Left lung (tissue), 10 donors: Measurements from ENCODE around the gene RNF10. TPM values are rescaled to one million over a fixed set of nuclear protein-coding genes. Genes with fewer than 3 reads are reported as not detected.
A peak's percentile ranks its signal among the peaks of the same experiment; 100 is the strongest.

Experiments
- ATAC-seq: fragments of 200-7000 bp; cut with Tn5 transposase; one replicate; pipeline ENCODE4 v1.9.1; 2020; ENCODE audit warnings: moderate library complexity
- DNase-seq, 4 donors: peaks; one replicate each; pipeline ENCODE4 v3.0.0-alpha.2; 2013 to 2020
- H3K27ac ChIP-seq, 2 donors: fragments of 200-600 bp; sonication (generic) in 1 of 2; one replicate each; pipeline versions ENCODE4 v1.5.0 to v1.8.0; 2020 to 2021
- H3K27me3 ChIP-seq, 2 donors: fragments of 200-600 bp; sonication (generic) in 1 of 2; one replicate each; pipeline versions ENCODE4 v1.5.0 to v1.8.0; 2020 to 2021
- H3K36me3 ChIP-seq, 2 donors: fragments of 200-600 bp; sonication (generic) in 1 of 2; one replicate each; pipeline versions ENCODE4 v1.5.0 to v1.8.0; 2020 to 2021
- H3K4me1 ChIP-seq, 2 donors: fragments of 200-600 bp; one replicate each; pipeline ENCODE4 v1.8.0; 2021
- H3K4me3 ChIP-seq, 2 donors: fragments of 200-600 bp; sonication (generic) in 1 of 2; one replicate each; pipeline versions ENCODE4 v1.5.0 to v1.8.0; 2020 to 2021; ENCODE audit warnings: mild to moderate bottlenecking in 1 of 2
- H3K9me3 ChIP-seq, 2 donors: fragments of 200-600 bp; sonication (generic) in 1 of 2; one replicate each; pipeline versions ENCODE4 v1.5.0 to v1.8.0; 2020 to 2021
- intact Hi-C, 2 donors: fragments of 100-400 bp; cut with DNase I; formaldehyde crosslinking; loops; one replicate each; pipeline versions ENCODE4 v1.11.2 to v1.14.2; 2022
- polyA plus RNA-seq, 6 donors: library from polyadenylated mRNA; unstranded; fragments of 120-200 nt; gene quantifications; one replicate each; pipeline ENCODE4 v1.2.1, GENCODE V29; 2013; ENCODE audit not compliant: insufficient read length in 6 of 6
- total RNA-seq, 2 donors: library from RNA; stranded (reverse); fragmentation: NEBNext Ultra II Directional; extraction: Animal tissue kit (Norgen Biotek cat#: 25700); gene quantifications; one replicate each; pipeline ENCODE4 v1.2.1, GENCODE V29; 2021
- TF ChIP-seq, protein P1 (sequence below), 2 donors: fragments of 200-600 bp; sonication (generic) in 1 of 2; IDR thresholded peaks; one replicate each; pipeline versions ENCODE4 v1.5.0 to v1.8.0; 2021; ENCODE audit warnings: antibody characterized with exemption in 2 of 2
- donor health status: DM: no; HTN: yes; CAD: no.
- donor health status: DM: no; HTN: no; CAD: no.

The RNF10 gene
- total and polyA plus RNA-seq, 8 donors = 155 to 251 (median 219) TPM

- DNase-seq = peak in 1 of 4 donors; percentile 78
- Histone ChIP-seq H3K4me1 (no peaks in the 10 kb centered on the region), H3K27me3 (peaks cover 0 to 3% of the 10 kb centered on the region in 2 donors), H3K36me3 (no peaks in the 10 kb centered on the region), H3K4me3 (no peak overlapping the region), H3K9me3 (no peaks in the 10 kb centered on the region), H3K27ac (no peak overlapping the region)
- ATAC-seq = no peak
- TF ChIP-seq, protein P1, sequence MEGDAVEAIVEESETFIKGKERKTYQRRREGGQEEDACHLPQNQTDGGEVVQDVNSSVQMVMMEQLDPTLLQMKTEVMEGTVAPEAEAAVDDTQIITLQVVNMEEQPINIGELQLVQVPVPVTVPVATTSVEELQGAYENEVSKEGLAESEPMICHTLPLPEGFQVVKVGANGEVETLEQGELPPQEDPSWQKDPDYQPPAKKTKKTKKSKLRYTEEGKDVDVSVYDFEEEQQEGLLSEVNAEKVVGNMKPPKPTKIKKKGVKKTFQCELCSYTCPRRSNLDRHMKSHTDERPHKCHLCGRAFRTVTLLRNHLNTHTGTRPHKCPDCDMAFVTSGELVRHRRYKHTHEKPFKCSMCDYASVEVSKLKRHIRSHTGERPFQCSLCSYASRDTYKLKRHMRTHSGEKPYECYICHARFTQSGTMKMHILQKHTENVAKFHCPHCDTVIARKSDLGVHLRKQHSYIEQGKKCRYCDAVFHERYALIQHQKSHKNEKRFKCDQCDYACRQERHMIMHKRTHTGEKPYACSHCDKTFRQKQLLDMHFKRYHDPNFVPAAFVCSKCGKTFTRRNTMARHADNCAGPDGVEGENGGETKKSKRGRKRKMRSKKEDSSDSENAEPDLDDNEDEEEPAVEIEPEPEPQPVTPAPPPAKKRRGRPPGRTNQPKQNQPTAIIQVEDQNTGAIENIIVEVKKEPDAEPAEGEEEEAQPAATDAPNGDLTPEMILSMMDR (IDR thresholded peaks at IDR 0.05) = no peak
- intact Hi-C loops = no loop called here
These were observed 91.6 kb downstream of the RNF10 start for GRCh38 chr12:120625557-120626419.

Other genes with a start within 250 kb of the RNF10 start
- 1,000 to 10,000 TPM; 6,889 to 7,719 TPM for gene RNU4-2, start 242.5 kb upstream of the RNF10 start, total RNA-seq
- 10 to 100 TPM in 1 of 6 donors, 1 to 10 TPM in 2, not detected in 3; 1.3 to 14.9 (median 1.5) TPM for gene RNU4-2, start 242.5 kb upstream of the RNF10 start, polyA plus RNA-seq
- gene RNU4-1, start 241.1 kb upstream of the RNF10 start, total RNA-seq = 1,000 to 10,000 TPM; 3,185 to 3,518 TPM
- gene RNU4-1, start 241.1 kb upstream of the RNF10 start, polyA plus RNA-seq = 1 to 10 TPM in 1 of 6 donors, not detected in 5; 1.8 TPM
- 1 to 10 TPM; 1.7 to 2.3 TPM for gene SIRT4, start 232.0 kb upstream of the RNF10 start, total RNA-seq
- 1 to 10 TPM; 2.2 to 3.8 (median 3.0) TPM for gene SIRT4, start 232.0 kb upstream of the RNF10 start, polyA plus RNA-seq
- 10 to 100 TPM in 1 of 2 donors, 1 to 10 TPM in 1; 4.7 to 76.9 TPM for gene PLA2G1B, start 206.6 kb upstream of the RNF10 start, total RNA-seq
- gene PLA2G1B, start 206.6 kb upstream of the RNF10 start, polyA plus RNA-seq = 1 to 10 TPM; 1.1 to 2.4 (median 1.7) TPM
- gene MSI1, start 165.2 kb upstream of the RNF10 start, total RNA-seq = 1 to 10 TPM in 1 of 2 donors, under 1 TPM in 1; 0.60 to 1.3 TPM
- 10 to 100 TPM; 12.9 to 19.3 (median 17.1) TPM for gene MSI1, start 165.2 kb upstream of the RNF10 start, polyA plus RNA-seq
- 100 to 1,000 TPM; 308 to 311 TPM for gene COX6A1, start 96.2 kb upstream of the RNF10 start, total RNA-seq
- gene COX6A1, start 96.2 kb upstream of the RNF10 start, polyA plus RNA-seq = 100 to 1,000 TPM; 187 to 217 (median 212) TPM
- 10 to 100 TPM; 21.9 to 29.1 TPM for gene TRIAP1, start 88.0 kb upstream of the RNF10 start, total RNA-seq
- 10 to 100 TPM; 35.1 to 42.4 (median 37.5) TPM for gene TRIAP1, start 88.0 kb upstream of the RNF10 start, polyA plus RNA-seq
- 10 to 100 TPM; 30.1 TPM for gene GATC, start 87.9 kb upstream of the RNF10 start, total RNA-seq
- 10 to 100 TPM; 31.0 to 33.3 (median 31.8) TPM for gene GATC, start 87.9 kb upstream of the RNF10 start, polyA plus RNA-seq
- 100 to 1,000 TPM; 120 to 136 TPM for gene SRSF9, start 64.6 kb upstream of the RNF10 start, total RNA-seq
- gene SRSF9, start 64.6 kb upstream of the RNF10 start, polyA plus RNA-seq = 100 to 1,000 TPM; 192 to 225 (median 202) TPM
- 100 to 1,000 TPM; 342 to 352 TPM for gene DYNLL1, start 38.2 kb upstream of the RNF10 start, total RNA-seq
- gene DYNLL1, start 38.2 kb upstream of the RNF10 start, polyA plus RNA-seq = 100 to 1,000 TPM; 352 to 436 (median 384) TPM
- 10 to 100 TPM; 23.1 to 27.9 TPM for gene COQ5, start 5.2 kb upstream of the RNF10 start, total RNA-seq
- 10 to 100 TPM; 44.5 to 58.8 (median 51.9) TPM for gene COQ5, start 5.2 kb upstream of the RNF10 start, polyA plus RNA-seq
- 10 to 100 TPM; 37.9 to 40.6 TPM for gene POP5, start 47.0 kb downstream of the RNF10 start, total RNA-seq
- 10 to 100 TPM; 41.8 to 52.6 (median 50.3) TPM for gene POP5, start 47.0 kb downstream of the RNF10 start, polyA plus RNA-seq
- under 1 TPM; 0.37 to 0.38 TPM for gene CABP1, start 106.3 kb downstream of the RNF10 start, total RNA-seq
- gene CABP1, start 106.3 kb downstream of the RNF10 start, polyA plus RNA-seq = 1 to 10 TPM; 1.9 to 3.7 (median 2.7) TPM
- gene MLEC, start 152.8 kb downstream of the RNF10 start, total RNA-seq = 100 to 1,000 TPM; 178 to 180 TPM
- 100 to 1,000 TPM; 168 to 209 (median 198) TPM for gene MLEC, start 152.8 kb downstream of the RNF10 start, polyA plus RNA-seq
- 10 to 100 TPM; 23.3 to 28.3 TPM for gene UNC119B, start 176.1 kb downstream of the RNF10 start, total RNA-seq
- gene UNC119B, start 176.1 kb downstream of the RNF10 start, polyA plus RNA-seq = 10 to 100 TPM; 45.2 to 63.2 (median 55.7) TPM
- 10 to 100 TPM; 17.3 to 20.6 TPM for gene ACADS, start 191.5 kb downstream of the RNF10 start, total RNA-seq
- 10 to 100 TPM; 11.5 to 15.9 (median 13.2) TPM for gene ACADS, start 191.5 kb downstream of the RNF10 start, polyA plus RNA-seq